ENCODE results near the gene GSDMA.

GSDMA gene

DNA sequence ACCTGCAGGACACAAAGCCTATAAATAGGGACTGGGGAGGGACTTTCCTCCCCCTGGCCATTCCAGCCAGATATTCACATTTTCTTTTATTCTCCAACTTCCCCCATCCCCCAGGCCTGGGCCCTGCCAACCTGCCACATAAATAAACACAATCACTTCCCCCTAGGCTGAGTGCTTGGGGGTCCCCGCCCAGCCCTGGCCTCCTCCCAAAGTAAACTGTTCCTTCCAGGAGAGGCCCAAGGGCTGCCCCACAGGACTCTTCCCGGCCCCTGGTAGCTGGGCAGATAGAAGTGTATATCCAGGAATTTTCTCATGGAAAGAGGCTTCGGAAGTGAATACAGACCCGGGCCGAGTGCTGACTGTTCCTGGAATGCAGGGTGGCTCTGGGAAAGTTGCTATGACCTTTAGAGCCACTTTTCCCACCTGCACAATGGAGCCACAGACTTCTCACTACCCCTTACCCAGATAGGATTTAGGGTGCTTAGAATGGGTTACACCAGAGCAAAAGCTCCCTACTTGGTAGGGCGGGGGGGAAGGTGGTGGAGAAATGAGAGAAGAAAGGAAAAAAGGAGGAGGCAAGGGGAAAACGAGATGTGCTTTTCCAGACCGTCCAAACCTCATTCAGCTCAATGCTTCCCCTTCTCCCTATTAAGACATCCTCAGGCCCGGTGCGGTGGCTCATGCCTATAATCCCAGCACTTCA, 60.9 kb downstream of the GSDMA start:
- DNase-seq: no peak

DNA sequence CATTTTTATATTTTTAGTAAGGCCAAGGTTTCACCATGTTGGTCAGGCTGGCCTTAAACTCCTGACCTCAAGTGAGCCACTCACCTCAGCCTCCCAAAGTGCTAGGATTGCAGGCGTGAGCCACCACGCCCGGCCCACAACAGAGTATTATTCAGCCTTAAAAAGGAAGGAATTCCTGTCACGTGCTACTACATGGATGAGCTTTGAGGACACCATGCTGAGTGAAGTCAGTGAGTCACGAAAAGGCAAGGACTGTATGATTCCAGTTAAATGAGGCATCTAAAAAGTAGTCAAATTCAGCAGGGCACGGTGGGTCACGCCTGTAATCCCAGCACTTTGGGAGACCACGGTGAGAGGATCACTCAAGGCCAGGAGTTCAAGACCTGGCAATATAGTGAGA, 62.1 kb downstream of the GSDMA start:
- DNase-seq: no peak

DNA sequence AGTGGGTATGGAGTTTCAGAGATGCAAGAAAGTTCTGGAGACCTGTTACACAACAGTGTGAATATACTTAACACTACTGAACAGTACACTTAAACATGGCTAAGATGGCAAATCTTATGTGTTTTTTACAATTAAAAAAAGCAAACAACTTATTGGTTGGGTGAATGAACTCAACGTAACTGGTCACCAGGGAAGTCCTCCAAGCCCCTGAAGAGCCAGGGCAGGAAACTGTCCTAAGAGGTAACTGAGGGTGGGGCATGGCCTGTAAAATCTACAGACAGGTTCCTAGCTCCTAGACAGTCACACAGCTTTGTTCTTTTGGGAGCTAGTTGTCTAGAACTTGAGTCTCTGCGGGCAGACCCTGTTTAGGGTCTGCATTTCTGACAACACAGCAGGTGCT, 62.8 kb downstream of the GSDMA start:
- no peak for DNase-seq

GRCh38 chr17:40025991-40026815, 63.4 kb downstream of the GSDMA start:
- peak; percentile 13 for DNase-seq

DNA sequence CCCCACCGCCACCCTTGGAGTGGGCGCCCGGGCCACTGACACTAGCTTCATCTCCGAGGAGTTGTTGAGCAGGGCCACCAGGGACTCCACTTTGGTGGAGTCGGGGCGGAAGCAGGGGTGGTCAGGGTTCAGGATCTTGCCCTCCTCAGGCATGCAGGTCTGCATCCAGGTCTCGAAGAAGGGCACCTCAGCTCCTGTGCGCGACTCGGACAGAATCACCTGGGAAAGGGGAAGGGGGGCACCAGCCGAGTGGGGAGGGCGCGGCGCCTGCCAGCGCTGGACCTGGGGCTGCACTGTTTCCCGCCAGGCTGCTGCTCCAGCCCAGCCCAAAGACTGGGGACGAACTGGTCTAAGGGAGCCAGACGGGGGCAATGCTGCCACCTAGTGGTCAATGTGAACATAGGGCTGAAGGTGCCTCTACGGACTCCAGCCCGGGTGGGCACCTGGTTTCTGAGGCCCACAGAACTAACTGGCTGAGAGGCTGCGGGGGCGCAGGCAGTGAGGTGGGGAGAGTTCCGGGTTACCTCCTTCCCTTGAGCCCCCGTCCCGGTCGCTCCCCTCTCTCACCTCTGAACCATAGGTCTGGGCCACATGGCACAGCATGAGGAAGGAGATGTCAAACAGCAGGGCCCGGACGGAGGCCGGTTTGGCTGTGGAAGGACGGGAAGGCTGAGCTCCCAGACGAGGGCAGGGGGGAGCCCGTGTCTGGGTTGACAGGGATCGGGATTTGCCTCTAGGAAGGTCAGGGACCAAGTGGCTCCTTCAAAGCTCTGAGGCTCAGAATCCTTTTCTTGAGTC, 64.2 kb downstream of the GSDMA start:
- DNase-seq: peak; percentile 65
